GM19239 (cell line): ENCODE results near the gene PIP.
"Not testable (repeated sequence)": the region's sequence is repeated elsewhere in the genome, so short reads cannot be mapped to it uniquely, and the experiment has no call there.

Experiments
- DNase-seq: peaks from one replicate; pipeline ENCODE4 v3.0.0; 2011; ENCODE audit warnings: low spot score; ENCODE audit not compliant: insufficient read length
- FAIRE-seq: peaks from 2 replicates; lab custom pipeline; 2011; peaks lifted over from hg19 to GRCh38; lab: Jason Lieb, UNC

Gene PIP, protein sequence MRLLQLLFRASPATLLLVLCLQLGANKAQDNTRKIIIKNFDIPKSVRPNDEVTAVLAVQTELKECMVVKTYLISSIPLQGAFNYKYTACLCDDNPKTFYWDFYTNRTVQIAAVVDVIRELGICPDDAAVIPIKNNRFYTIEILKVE

GRCh38 chr7:143131781-143132180, at the start of gene PIP:
PIP (plus strand) TSS chr7:143132077; CDS start chr7:143132117, 40 bp downstream.
- FAIRE-seq (no peak), DNase-seq (no peak)

- FAIRE-seq (no peak), DNase-seq (no peak)
These were observed 46.8 kb upstream of the PIP start for GRCh38 chr7:143085109-143085508.

DNA sequence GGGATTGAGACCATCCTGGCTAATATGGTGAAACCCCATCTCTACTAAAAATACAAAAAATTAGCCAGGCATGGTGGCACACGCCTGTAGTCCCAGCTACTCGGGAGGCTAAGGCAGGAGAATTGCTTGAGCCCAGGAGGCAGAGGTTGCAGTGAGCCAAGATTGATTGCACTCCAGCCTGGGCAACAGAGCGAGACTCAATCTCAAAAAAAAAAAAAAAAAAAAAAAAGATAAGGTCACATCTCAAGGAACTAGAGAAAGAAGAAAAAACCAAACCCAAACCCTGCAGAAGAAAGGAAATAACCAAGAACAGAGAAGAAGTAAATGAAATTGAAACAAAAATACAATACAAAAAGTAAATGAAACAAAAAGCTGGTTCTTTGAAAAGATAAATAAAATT, 46.3 kb upstream of the PIP start:
- DNase-seq, FAIRE-seq: not testable (repeated sequence)

DNA sequence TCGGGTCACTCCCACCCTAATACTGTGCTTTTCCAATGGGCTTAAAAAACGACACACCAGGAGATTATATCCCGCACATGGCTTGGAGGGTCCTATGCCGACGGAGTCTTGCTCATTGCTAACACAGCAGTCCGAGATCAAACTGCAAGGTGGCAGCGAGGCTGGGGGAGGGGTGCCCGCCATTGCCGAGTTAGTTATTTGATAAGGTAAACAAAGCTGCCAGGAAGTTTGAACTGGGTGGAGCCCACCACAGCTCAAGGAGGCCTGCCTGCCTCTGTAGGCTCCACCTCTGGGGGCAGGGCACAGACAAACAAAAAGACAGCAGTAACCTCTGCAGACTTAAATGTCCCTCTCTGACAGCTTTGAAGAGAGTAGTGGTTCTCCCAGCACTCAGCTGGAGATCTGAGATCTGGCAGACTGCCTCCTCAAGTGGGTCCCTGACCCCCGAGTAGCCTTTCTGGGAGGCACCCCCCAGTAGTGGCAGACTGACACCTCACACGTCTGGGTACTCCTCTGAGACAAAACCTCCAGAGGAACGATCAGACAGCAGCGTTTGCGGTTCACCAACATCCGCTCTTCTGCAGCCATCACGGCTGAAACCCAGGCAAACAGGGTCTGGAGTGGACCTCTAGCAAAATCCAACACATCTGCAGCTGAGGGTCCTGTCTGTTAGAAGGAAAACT, 43.2 kb upstream of the PIP start:
- not testable (repeated sequence) for FAIRE-seq, DNase-seq

GRCh38 chr7:143096146-143096545, 35.7 kb upstream of the PIP start:
- DNase-seq (no peak), FAIRE-seq (no peak)

- not testable (repeated sequence) for DNase-seq, FAIRE-seq
These were observed 32.3 kb upstream of the PIP start for GRCh38 chr7:143099579-143099978.

- DNase-seq (no peak), FAIRE-seq (no peak)
These were observed 27.1 kb upstream of the PIP start for GRCh38 chr7:143104759-143105158.

DNA sequence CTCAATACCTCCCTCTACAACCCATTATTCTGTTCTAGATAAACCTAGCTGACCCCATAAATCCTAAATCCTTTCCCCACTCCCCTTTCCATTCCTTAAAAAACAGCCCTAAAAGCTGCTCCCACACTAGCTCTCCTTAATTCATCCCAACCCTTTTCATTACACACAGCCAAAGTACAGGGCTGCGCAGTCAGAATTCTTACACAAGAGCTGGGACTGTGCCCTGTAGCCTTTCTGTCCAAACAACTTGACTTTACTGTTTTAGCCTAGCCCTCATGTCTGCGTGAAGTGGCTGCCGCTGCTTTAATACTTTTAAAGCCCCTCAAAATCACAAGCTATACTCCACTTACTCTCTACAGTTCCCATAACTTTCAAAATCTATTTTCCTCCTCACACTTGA, 23.9 kb upstream of the PIP start:
- not testable (repeated sequence) for FAIRE-seq, DNase-seq

GRCh38 chr7:143117395-143117794, 14.5 kb upstream of the PIP start:
- no peak for FAIRE-seq
- DNase-seq: no peak

DNA sequence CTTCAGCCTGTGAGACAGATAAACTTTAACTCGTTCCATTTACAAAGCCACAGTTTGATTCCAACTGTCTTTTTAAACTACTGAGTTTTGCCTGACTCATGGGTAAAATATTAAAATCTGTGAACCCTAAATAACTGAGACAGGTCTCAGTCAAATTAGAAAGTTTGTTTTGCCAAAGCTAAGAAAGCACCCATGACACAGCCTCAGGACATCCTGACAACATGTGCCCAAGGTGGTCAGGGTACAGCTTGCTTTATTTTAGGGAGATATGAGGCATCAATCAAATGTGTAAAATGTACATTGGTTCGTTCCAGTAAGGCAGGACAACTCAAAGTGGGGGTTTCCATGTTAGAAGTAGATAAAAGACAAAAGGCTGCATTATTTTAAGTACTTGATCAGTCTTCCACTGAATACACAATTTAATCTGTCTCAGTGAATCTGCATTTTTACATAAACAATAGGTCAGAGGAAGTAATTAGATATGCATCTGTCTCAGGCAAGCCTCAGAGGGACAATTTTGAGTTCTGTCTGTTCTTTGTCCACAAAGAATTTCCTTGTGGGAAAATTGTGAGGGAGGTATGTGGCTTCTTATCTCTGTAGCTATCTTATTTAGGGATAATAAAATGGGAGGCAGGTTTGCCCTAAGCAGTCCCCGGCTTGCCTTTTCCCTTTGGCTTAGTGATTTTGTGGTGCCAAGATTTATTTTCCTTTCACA, 11.0 kb upstream of the PIP start:
- no peak for FAIRE-seq
- no peak for DNase-seq

- not testable (repeated sequence) for FAIRE-seq, DNase-seq
These were observed 8.6 kb upstream of the PIP start for GRCh38 chr7:143123326-143123725.

- FAIRE-seq (no peak), DNase-seq (no peak)
These were observed 5.7 kb upstream of the PIP start for GRCh38 chr7:143126146-143126545.

- DNase-seq (no peak), FAIRE-seq (no peak)
These were observed 2.8 kb upstream of the PIP start for GRCh38 chr7:143129051-143129450.

DNA sequence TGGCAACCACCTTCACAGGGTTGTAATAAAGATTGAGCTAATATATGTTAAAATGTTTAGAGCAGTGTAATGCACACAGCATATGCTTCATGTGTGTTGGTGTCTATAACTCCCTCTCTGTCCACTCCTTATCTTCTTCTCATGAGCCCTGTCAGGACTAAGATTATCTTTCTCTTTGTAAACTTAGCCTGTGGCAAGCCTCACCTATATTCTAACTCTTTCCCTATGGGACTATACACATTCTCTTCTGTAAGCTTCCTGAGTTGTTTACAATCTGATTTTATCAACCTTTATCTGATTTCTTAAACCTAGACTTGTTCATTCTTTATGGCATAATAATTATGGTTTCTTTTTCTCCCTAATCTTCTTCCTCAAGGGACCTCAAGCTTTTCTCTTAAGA, 2.4 kb upstream of the PIP start:
- DNase-seq (no peak), FAIRE-seq (no peak)

GRCh38 chr7:143130541-143130940, 1.3 kb upstream of the PIP start:
- DNase-seq (no peak), FAIRE-seq (no peak)

DNA sequence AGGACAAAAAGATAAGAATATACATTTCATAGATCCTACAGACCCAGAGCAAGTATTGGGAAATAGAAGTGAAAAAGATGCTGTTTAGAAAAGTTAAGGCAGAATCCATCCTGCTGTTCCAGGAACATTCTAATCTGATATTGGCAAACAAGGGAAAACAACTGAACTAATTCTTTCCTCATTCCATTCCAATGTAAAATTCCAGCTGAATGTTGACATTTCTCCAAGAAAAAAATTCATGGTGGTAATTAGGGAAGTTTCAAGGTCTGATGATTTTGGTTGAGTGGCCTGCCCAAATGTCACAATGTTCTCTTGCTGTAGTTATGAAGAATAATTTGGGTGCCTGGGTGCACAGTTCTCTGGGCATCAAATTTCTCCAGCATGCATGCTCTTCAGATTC, 15.2 kb downstream of the PIP start:
- DNase-seq: no peak
- no peak for FAIRE-seq

DNA sequence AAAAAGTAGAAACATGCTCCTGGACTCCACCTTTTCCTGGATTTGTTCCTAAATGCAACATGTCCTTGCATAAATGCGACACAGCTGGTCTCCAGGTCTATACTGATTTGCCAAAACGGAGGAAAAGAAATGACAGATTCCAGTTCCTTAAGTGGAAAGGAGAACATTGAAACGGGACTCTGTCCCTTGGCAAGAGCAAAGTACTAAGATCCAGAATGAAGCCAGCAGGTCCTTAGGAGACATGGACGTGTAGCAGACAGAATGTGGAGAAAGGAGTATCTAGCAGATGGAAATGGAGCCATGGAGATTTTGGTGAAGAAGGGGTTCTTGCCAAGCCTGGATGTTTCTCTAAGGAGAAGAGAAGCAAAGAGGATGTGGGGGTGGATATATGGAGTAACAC, 16.2 kb downstream of the PIP start:
- FAIRE-seq (no peak), DNase-seq (no peak)

DNA sequence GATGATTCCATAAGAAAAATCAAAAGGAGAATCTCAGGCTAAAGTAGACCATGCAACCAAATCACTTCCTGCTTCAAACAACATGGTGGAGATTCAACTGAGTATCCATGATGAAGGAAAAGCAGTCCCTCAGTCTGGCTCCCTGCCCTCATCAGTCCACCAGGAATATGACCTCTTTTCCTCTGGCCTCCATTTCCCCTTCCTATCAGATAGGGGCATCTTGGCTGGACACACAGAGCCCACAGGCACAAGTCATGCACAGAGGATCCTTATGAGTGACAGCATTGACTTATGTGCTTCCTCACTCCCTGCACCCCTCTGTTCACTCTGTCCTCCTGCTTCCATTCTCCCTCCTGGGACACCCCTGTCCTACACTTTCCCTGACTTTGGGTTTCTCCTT, 16.8 kb downstream of the PIP start:
- DNase-seq (no peak), FAIRE-seq (no peak)

- not testable (repeated sequence) for DNase-seq, FAIRE-seq
These were observed 18.8 kb downstream of the PIP start for GRCh38 chr7:143150696-143151095.

DNA sequence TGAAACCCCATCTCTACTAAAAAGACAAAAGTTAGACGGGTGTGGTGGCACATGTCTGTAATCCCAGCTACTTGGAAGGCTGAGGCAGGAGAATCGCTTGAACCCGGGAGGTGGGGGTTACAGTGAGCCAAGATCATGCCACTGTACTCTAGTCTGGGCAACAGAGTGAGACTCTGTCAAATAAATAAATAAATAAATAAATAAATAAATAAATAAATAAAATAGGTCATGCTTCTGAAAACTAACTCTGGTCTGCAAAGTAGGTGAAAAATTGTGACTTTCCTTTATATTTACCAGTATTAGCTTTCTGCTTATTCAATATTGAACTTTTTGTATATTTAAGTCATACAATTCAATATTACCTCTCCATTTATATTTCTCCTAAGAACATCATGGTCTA, 26.7 kb downstream of the PIP start:
- DNase-seq, FAIRE-seq: not testable (repeated sequence)

- no peak for FAIRE-seq
- DNase-seq: no peak
These were observed 39.8 kb downstream of the PIP start for GRCh38 chr7:143171697-143172096.
